Neural progenitor cell (in vitro differentiated cells): ENCODE data around the gene IFI30.

Experiments used
- EZH2 ChIP-seq: fragments of 200-600 bp; sonication (generic); IDR thresholded peaks from 2 replicates; pipeline ENCODE4 v1.6.1; 2017; ENCODE audit warnings: antibody characterized with exemption, mild to moderate bottlenecking, moderate library complexity
- EZH2phosphoT487 ChIP-seq: fragments of 200-600 bp; sonication (generic); IDR thresholded peaks from 2 replicates; pipeline ENCODE4 v1.6.1; 2017; ENCODE audit warnings: antibody characterized with exemption
- TF ChIP-seq, protein P1 (sequence below): fragments of 200-600 bp; sonication (generic); IDR thresholded peaks from 2 replicates; pipeline ENCODE4 v1.5.1; 2017; ENCODE audit warnings: antibody characterized with exemption, mild to moderate bottlenecking

DNA sequence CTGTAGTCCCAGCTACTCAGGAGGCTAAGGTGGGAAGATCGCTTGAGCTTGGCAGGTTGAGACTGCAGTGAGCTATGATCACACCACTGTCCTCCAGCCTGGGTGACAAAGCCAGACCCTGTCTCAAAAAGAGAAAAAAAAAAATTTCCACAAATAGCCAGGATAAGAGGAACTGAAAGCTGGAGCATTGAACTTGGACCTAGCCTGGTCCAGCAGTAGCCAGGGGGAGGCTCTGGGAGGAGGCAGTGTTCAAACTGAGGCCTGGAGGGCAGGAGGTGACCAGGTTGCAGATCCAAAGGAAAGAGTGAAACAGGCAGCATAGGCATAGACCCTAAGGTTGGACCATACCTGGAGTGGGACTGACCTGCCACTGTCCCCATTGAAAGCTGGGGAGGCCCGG is 47.5 kb upstream of the IFI30 start:
- TF ChIP-seq, protein P1, sequence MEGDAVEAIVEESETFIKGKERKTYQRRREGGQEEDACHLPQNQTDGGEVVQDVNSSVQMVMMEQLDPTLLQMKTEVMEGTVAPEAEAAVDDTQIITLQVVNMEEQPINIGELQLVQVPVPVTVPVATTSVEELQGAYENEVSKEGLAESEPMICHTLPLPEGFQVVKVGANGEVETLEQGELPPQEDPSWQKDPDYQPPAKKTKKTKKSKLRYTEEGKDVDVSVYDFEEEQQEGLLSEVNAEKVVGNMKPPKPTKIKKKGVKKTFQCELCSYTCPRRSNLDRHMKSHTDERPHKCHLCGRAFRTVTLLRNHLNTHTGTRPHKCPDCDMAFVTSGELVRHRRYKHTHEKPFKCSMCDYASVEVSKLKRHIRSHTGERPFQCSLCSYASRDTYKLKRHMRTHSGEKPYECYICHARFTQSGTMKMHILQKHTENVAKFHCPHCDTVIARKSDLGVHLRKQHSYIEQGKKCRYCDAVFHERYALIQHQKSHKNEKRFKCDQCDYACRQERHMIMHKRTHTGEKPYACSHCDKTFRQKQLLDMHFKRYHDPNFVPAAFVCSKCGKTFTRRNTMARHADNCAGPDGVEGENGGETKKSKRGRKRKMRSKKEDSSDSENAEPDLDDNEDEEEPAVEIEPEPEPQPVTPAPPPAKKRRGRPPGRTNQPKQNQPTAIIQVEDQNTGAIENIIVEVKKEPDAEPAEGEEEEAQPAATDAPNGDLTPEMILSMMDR = no peak
- TF ChIP-seq EZH2 = no peak
- TF ChIP-seq EZH2phosphoT487 = no peak
